ENCODE measurements around the gene DCAF4.

- TF ChIP-seq CTCF (IDR thresholded peaks at IDR 0.05) (no peak), POLR2A (IDR thresholded peaks at IDR 0.05) (no peak), POLR2AphosphoS5 (IDR thresholded peaks at IDR 0.05; ENCODE audit: insufficient read depth in 1 of 2, low read depth in 1 of 2) (peak; percentile 41 to 63)
Measured at GRCh38 chr14:72926292-72927028, at the start of gene DCAF4.
